HEK293 (cell line): ENCODE results near the gene TIRAP.

Experiments used
- CTCF ChIA-PET: fragments of 350-600 bp; formaldehyde crosslinking; extraction: SDS; loops from one replicate; lab custom pipeline; 2021; ENCODE audit warnings: antibody characterized with exemption; lab: Yijun Ruan, JAX
- POLR2A ChIA-PET: fragments of 300-600 bp; formaldehyde crosslinking; extraction: SDS; loops from one replicate; lab custom pipeline; 2020; ENCODE audit warnings: antibody characterized with exemption, inconsistent platforms; lab: Yijun Ruan, JAX
- H3K27ac ChIP-seq: fragments of 200-500 bp; sonication (Bioruptor generic); 2 replicates; pipeline ENCODE4 v1.5.1; 2014; ENCODE audit warnings: low read depth, low read length, control low read depth, inconsistent platforms; ENCODE audit errors: extremely low read depth
- H3K36me3 ChIP-seq, 2 experiments: fragments of 200-500 bp in 1 of 2; sonication (Bioruptor generic) in 1 of 2; 1 replicate in 1 of 2; 2 replicates in 1 of 2; pipeline ENCODE4 v1.5.1; 2014 to 2017; ENCODE audit warnings: inconsistent platforms in 2 of 2, low read length in 2 of 2; ENCODE audit not compliant: control insufficient read depth in 2 of 2, insufficient read depth in 1 of 2
- H3K4me1 ChIP-seq: fragments of 200-500 bp; sonication (Bioruptor generic); 2 replicates; pipeline ENCODE4 v1.5.1; 2014; ENCODE audit warnings: mild to moderate bottlenecking, low read length, inconsistent platforms; ENCODE audit not compliant: control insufficient read depth, insufficient read depth
- H3K4me3 ChIP-seq: 2 replicates; pipeline ENCODE4 v1.5.1; 2011; ENCODE audit warnings: low read depth, mild to moderate bottlenecking, control low read depth, low read length, moderate library complexity
- H3K9me3 ChIP-seq: fragments of 200-500 bp; sonication (Bioruptor generic); 2 replicates; pipeline ENCODE4 v1.5.1; 2014; ENCODE audit warnings: low read depth, low read length, inconsistent platforms; ENCODE audit not compliant: control insufficient read depth, insufficient read depth
- EGR2 ChIP-seq: fragments of 450-650 bp; formaldehyde crosslinking; IDR thresholded peaks from 2 replicates; pipeline ENCODE4 v1.5.1; 2016; ENCODE audit warnings: low read depth, missing biosample characterization, missing genetic modification characterization
- IKZF3 ChIP-seq: fragments of 450-650 bp; IDR thresholded peaks from 2 replicates; pipeline ENCODE4 v1.5.0; 2018; ENCODE audit warnings: missing biosample characterization, mild to moderate bottlenecking, missing genetic modification characterization, moderate library complexity
- KLF9 ChIP-seq: fragments of 450-650 bp; formaldehyde crosslinking; IDR thresholded peaks from 2 replicates; pipeline ENCODE4 v1.5.1; 2016; ENCODE audit warnings: missing biosample characterization, missing genetic modification characterization, low read depth
- TCF7L2 ChIP-seq: IDR thresholded peaks from 2 replicates; pipeline ENCODE4 v1.6.1; 2011; ENCODE audit warnings: low read depth, mild to moderate bottlenecking, inconsistent platforms, low read length, moderate library complexity, borderline replicate concordance
- YY1 ChIP-seq: fragments of 450-650 bp; formaldehyde crosslinking; IDR thresholded peaks from 2 replicates; pipeline ENCODE4 v1.5.1; 2018; ENCODE audit warnings: missing biosample characterization, missing genetic modification characterization
- ZBTB20 ChIP-seq: fragments of 450-650 bp; formaldehyde crosslinking; IDR thresholded peaks from 2 replicates; pipeline ENCODE4 v1.5.1; 2016; ENCODE audit warnings: missing biosample characterization, missing genetic modification characterization
- ZFHX2 ChIP-seq: fragments of 450-650 bp; formaldehyde crosslinking; conservative IDR thresholded peaks from 2 replicates; pipeline ENCODE4 v1.5.1; 2016; ENCODE audit warnings: missing biosample characterization, missing genetic modification characterization
- ZNF132 ChIP-seq: fragments of 450-650 bp; formaldehyde crosslinking; IDR thresholded peaks from 2 replicates; pipeline ENCODE4 v1.5.1; 2017; ENCODE audit warnings: missing biosample characterization, missing genetic modification characterization, borderline replicate concordance
- ZNF211 ChIP-seq: fragments of 450-650 bp; formaldehyde crosslinking; IDR thresholded peaks from 2 replicates; pipeline ENCODE4 v1.5.1; 2016; ENCODE audit warnings: low read depth, missing biosample characterization, missing genetic modification characterization
- ZNF221 ChIP-seq: fragments of 450-650 bp; formaldehyde crosslinking; IDR thresholded peaks from 2 replicates; pipeline ENCODE4 v1.5.1; 2017; ENCODE audit warnings: missing biosample characterization, missing genetic modification characterization, borderline replicate concordance
- ZNF248 ChIP-seq: fragments of 450-650 bp; formaldehyde crosslinking; IDR thresholded peaks from 2 replicates; pipeline ENCODE4 v1.5.1; 2017; ENCODE audit warnings: missing biosample characterization, missing genetic modification characterization
- ZNF292 ChIP-seq: fragments of 450-650 bp; formaldehyde crosslinking; IDR thresholded peaks from 2 replicates; pipeline ENCODE4 v1.5.1; 2016; ENCODE audit warnings: low read depth, missing biosample characterization, missing genetic modification characterization, borderline replicate concordance
- ZNF426 ChIP-seq: fragments of 450-650 bp; formaldehyde crosslinking; IDR thresholded peaks from 2 replicates; pipeline ENCODE4 v1.5.1; 2017; ENCODE audit warnings: missing biosample characterization, missing genetic modification characterization, mild to moderate bottlenecking, inconsistent platforms, moderate library complexity
- ZNF501 ChIP-seq: fragments of 450-650 bp; formaldehyde crosslinking; IDR thresholded peaks from 2 replicates; pipeline ENCODE4 v1.5.1; 2016; ENCODE audit warnings: missing biosample characterization, missing genetic modification characterization
- ZNF544 ChIP-seq: fragments of 450-650 bp; formaldehyde crosslinking; IDR thresholded peaks from 2 replicates; pipeline ENCODE4 v1.5.0; 2017; ENCODE audit warnings: missing biosample characterization, missing genetic modification characterization
- ZNF610 ChIP-seq: fragments of 450-650 bp; formaldehyde crosslinking; IDR thresholded peaks from 2 replicates; pipeline ENCODE4 v1.5.1; 2016; ENCODE audit warnings: missing biosample characterization, missing genetic modification characterization, borderline replicate concordance
- ZNF629 ChIP-seq: fragments of 450-650 bp; formaldehyde crosslinking; IDR thresholded peaks from 2 replicates; pipeline ENCODE4 v1.5.1; 2017; ENCODE audit warnings: missing biosample characterization, missing genetic modification characterization
- ZNF645 ChIP-seq: fragments of 450-650 bp; formaldehyde crosslinking; IDR thresholded peaks from 2 replicates; pipeline ENCODE4; 2016; ENCODE audit warnings: missing biosample characterization, missing genetic modification characterization
- ZSCAN16 ChIP-seq: fragments of 450-650 bp; formaldehyde crosslinking; IDR thresholded peaks from 2 replicates; pipeline ENCODE4 v1.5.1; 2016; ENCODE audit warnings: missing biosample characterization, missing genetic modification characterization
- TF ChIP-seq, protein P1 (sequence below): fragments of 450-650 bp; formaldehyde crosslinking; conservative IDR thresholded peaks from 2 replicates; pipeline ENCODE4 v1.5.1; 2016; ENCODE audit warnings: low read depth, missing biosample characterization, missing genetic modification characterization
- TF ChIP-seq, protein P2 (sequence below): fragments of 450-650 bp; formaldehyde crosslinking; IDR thresholded peaks from 2 replicates; pipeline ENCODE4 v1.5.1; 2017; ENCODE audit warnings: missing biosample characterization, mild to moderate bottlenecking, missing genetic modification characterization, moderate library complexity
- TF ChIP-seq, protein P3 (sequence below): fragments of 450-650 bp; formaldehyde crosslinking; IDR thresholded peaks from 2 replicates; pipeline ENCODE4 v1.5.1; 2016; ENCODE audit warnings: missing biosample characterization, missing genetic modification characterization, low read depth
- TF ChIP-seq, protein P4 (sequence below): fragments of 450-650 bp; formaldehyde crosslinking; IDR thresholded peaks from 2 replicates; pipeline ENCODE4 v1.5.1; 2017; ENCODE audit warnings: missing biosample characterization, missing genetic modification characterization
- TF ChIP-seq, protein P5 (sequence below): fragments of 450-650 bp; formaldehyde crosslinking; IDR thresholded peaks from 2 replicates; pipeline ENCODE4 v1.5.1; 2016; ENCODE audit warnings: missing biosample characterization, missing genetic modification characterization

The TIRAP gene

GRCh38 chr11:126268361-126268707 is 14.6 kb upstream of the TIRAP start (continued):
- TF ChIP-seq, protein P1, sequence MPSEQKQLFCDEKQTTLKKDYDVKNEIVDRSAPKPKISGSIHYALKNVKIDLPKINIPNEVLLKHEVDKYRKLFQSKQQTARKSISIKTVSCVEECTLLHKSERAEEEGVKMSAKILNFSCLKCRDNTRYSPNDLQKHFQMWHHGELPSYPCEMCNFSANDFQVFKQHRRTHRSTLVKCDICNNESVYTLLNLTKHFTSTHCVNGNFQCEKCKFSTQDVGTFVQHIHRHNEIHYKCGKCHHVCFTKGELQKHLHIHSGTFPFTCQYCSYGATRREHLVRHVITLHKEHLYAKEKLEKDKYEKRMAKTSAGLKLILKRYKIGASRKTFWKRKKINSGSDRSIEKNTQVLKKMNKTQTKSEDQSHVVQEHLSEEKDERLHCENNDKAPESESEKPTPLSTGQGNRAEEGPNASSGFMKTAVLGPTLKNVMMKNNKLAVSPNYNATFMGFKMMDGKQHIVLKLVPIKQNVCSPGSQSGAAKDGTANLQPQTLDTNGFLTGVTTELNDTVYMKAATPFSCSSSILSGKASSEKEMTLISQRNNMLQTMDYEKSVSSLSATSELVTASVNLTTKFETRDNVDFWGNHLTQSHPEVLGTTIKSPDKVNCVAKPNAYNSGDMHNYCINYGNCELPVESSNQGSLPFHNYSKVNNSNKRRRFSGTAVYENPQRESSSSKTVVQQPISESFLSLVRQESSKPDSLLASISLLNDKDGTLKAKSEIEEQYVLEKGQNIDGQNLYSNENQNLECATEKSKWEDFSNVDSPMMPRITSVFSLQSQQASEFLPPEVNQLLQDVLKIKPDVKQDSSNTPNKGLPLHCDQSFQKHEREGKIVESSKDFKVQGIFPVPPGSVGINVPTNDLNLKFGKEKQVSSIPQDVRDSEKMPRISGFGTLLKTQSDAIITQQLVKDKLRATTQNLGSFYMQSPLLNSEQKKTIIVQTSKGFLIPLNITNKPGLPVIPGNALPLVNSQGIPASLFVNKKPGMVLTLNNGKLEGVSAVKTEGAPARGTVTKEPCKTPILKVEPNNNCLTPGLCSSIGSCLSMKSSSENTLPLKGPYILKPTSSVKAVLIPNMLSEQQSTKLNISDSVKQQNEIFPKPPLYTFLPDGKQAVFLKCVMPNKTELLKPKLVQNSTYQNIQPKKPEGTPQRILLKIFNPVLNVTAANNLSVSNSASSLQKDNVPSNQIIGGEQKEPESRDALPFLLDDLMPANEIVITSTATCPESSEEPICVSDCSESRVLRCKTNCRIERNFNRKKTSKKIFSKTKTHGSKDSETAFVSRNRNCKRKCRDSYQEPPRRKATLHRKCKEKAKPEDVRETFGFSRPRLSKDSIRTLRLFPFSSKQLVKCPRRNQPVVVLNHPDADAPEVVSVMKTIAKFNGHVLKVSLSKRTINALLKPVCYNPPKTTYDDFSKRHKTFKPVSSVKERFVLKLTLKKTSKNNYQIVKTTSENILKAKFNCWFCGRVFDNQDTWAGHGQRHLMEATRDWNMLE (tag by site-specific recombination): no peak
- TF ChIP-seq ZNF248 (tag by site-specific recombination): no peak
- TF ChIP-seq EGR2 (tag by site-specific recombination): peak; percentile 66
- TF ChIP-seq ZSCAN16 (tag by site-specific recombination): no peak
- peak; percentile 71 for TF ChIP-seq ZFHX2
- no peak for TF ChIP-seq ZNF426 (tag by site-specific recombination)

- no peaks in the 10 kb centered on the region for H3K4me1 ChIP-seq
- peak within 1 kb of the TSS; percentile 94 for H3K4me3 ChIP-seq
- POLR2A ChIA-PET: interaction anchor here (0.7 to 4.4 kb wide), 10 partner anchors 10 to 86 kb away, joined by 3 to 24 read pairs (median 4); partner anchors contain the start of genes DCPS, FAM118B, RPUSD4 and TIRAP
- no peaks in the 10 kb centered on the region for H3K9me3 ChIP-seq
- H3K36me3 ChIP-seq: peaks cover 8 to 64% of the 10 kb centered on the region in 2 experiments; a peak in 2 of 3 replicates
- CTCF ChIA-PET: no interaction called here
- peak within 1 kb of the TSS; percentile 65; the same call in 1 of the 2 replicates for H3K27ac ChIP-seq
- TF ChIP-seq ZNF544 (tag by site-specific recombination): no peak
- TF ChIP-seq ZNF292 (tag by site-specific recombination): no peak
- TF ChIP-seq, protein P2, sequence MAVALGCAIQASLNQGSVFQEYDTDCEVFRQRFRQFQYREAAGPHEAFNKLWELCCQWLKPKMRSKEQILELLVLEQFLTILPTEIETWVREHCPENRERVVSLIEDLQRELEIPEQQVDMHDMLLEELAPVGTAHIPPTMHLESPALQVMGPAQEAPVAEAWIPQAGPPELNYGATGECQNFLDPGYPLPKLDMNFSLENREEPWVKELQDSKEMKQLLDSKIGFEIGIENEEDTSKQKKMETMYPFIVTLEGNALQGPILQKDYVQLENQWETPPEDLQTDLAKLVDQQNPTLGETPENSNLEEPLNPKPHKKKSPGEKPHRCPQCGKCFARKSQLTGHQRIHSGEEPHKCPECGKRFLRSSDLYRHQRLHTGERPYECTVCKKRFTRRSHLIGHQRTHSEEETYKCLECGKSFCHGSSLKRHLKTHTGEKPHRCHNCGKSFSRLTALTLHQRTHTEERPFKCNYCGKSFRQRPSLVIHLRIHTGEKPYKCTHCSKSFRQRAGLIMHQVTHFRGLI (tag by site-specific recombination): no peak
- TF ChIP-seq, protein P3, sequence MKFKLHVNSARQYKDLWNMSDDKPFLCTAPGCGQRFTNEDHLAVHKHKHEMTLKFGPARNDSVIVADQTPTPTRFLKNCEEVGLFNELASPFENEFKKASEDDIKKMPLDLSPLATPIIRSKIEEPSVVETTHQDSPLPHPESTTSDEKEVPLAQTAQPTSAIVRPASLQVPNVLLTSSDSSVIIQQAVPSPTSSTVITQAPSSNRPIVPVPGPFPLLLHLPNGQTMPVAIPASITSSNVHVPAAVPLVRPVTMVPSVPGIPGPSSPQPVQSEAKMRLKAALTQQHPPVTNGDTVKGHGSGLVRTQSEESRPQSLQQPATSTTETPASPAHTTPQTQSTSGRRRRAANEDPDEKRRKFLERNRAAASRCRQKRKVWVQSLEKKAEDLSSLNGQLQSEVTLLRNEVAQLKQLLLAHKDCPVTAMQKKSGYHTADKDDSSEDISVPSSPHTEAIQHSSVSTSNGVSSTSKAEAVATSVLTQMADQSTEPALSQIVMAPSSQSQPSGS (tag by site-specific recombination): no peak
- TF ChIP-seq, protein P4, sequence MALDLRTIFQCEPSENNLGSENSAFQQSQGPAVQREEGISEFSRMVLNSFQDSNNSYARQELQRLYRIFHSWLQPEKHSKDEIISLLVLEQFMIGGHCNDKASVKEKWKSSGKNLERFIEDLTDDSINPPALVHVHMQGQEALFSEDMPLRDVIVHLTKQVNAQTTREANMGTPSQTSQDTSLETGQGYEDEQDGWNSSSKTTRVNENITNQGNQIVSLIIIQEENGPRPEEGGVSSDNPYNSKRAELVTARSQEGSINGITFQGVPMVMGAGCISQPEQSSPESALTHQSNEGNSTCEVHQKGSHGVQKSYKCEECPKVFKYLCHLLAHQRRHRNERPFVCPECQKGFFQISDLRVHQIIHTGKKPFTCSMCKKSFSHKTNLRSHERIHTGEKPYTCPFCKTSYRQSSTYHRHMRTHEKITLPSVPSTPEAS (tag by site-specific recombination): no peak
- TF ChIP-seq, protein P5, sequence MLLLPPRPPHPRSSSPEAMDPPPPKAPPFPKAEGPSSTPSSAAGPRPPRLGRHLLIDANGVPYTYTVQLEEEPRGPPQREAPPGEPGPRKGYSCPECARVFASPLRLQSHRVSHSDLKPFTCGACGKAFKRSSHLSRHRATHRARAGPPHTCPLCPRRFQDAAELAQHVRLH: 0 out of 2 replicates have a peak, but pooled peaks have one; percentile 22
- no peak for TF ChIP-seq ZNF132 (tag by site-specific recombination)
- TF ChIP-seq TCF7L2: no peak
- no peak for TF ChIP-seq ZNF221 (tag by site-specific recombination)
- no peak; the same call in 1 of the 2 replicates for TF ChIP-seq IKZF3
- no peak for TF ChIP-seq ZNF610 (tag by site-specific recombination)
- TF ChIP-seq ZNF629: peak; percentile 100
- peak; percentile 89 for TF ChIP-seq ZBTB20 (tag by site-specific recombination)
- TF ChIP-seq YY1 (tag by site-specific recombination): peak; percentile 76
- no peak for TF ChIP-seq ZNF645
- no peak for TF ChIP-seq ZNF211 (tag by site-specific recombination)
- no peak; the same call in 1 of the 2 replicates for TF ChIP-seq KLF9
- peak; percentile 40; the same call in 1 of the 2 replicates for TF ChIP-seq ZNF501 (tag by site-specific recombination)
These were observed 13.9 kb upstream of the TIRAP start, which contains the start of the genes FOXRED1 and SRPRA for GRCh38 chr11:126268708-126269579. FOXRED1 (plus strand) TSS chr11:126269154; CDS start chr11:126269207, 53 bp downstream. SRPRA (minus strand) TSS chr11:126268895; CDS start chr11:126268804, 91 bp downstream.
